Measurements from ENCODE around the gene PSAP. TPM values are rescaled to one million over a fixed set of nuclear protein-coding genes. Genes with fewer than 3 reads are reported as not detected.
"Not testable (repeated sequence)": the region's sequence is repeated elsewhere in the genome, so short reads cannot be mapped to it uniquely, and the experiment has no call there.

PSAP gene
- total RNA-seq, 4 donors from 2014 or later = 757 to 1,009 (median 906) TPM

GRCh38 chr10:71856619-71857018 is 5.6 kb upstream of the PSAP start:
- Histone ChIP-seq H3K4me1 (peaks cover 0 to 42% (median 32%) of the 10 kb centered on the region in 4 donors), H3K36me3 (no peaks in the 10 kb centered on the region), H3K27me3 (no peaks in the 10 kb centered on the region), H3K4me3 (no peak overlapping the region), H3K27ac (peak overlapping the region in 1 of 4 donors; percentile 28), H3K9me3 (no peaks in the 10 kb centered on the region)
- no peak for DNase-seq (ENCODE audit: low spot score in 2 of 2)
- 95% methylated on average over 4 of the region's 4 CpGs for WGBS, 2 donors
- TF ChIP-seq EP300 (IDR thresholded peaks at IDR 0.05) (no peak), CTCF (IDR thresholded peaks at IDR 0.05) (no peak), POLR2A (IDR thresholded peaks at IDR 0.05) (no peak)

GRCh38 chr10:71854031-71854430 is 3.0 kb upstream of the PSAP start:
- 40 to 41% methylated on average over 5 of the region's 5 CpGs for WGBS, 2 donors
- Histone ChIP-seq H3K27ac (peak overlapping the region in 2 of 4 donors; percentile 36 to 68), H3K36me3 (no peaks in the 10 kb centered on the region), H3K4me3 (no peak overlapping the region), H3K4me1 (peaks cover 0 to 32% (median 25%) of the 10 kb centered on the region in 4 donors), H3K9me3 (no peaks in the 10 kb centered on the region), H3K27me3 (no peaks in the 10 kb centered on the region)
- TF ChIP-seq POLR2A (IDR thresholded peaks at IDR 0.05) (no peak), EP300 (IDR thresholded peaks at IDR 0.05) (peak in 1 of 2 donors; percentile 11), CTCF (IDR thresholded peaks at IDR 0.05) (no peak)
- peak in 1 of 2 donors; percentile 37 for DNase-seq (ENCODE audit: low spot score in 2 of 2)

DNA sequence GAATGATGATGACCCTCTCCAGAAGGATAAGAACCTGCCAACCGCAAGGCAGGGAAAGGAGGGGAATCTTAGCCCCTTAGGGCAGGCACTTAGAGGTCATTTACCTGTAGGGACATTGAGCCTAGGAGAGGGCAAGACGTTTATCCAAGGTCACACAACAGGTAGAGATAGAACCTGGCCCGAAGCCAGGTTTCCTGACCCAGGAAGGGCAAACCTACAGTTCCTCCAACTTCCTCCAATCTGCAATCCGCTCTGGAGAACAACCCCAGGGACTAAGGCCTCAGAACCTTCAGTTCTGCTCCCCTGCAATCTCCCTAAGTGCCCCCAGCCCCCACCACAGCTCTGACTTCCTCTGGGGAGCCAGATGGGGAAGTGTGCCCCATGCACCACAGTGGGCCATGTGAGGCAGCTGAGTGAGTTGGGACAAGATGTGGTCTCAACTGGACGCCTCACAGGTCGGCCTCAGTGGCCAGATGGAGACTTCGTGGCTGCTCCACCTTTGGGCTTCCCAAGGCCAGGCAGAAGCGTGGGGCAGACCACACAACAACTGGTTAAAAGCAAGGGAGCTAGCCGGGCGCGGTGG is 1.4 kb upstream of the PSAP start:
- Histone ChIP-seq H3K4me3 (no peak overlapping the region), H3K36me3 (no peaks in the 10 kb centered on the region), H3K27ac (peak overlapping the region in 3 of 4 donors; percentile 15 to 100 (median 62)), H3K4me1 (peaks cover 0 to 47% (median 31%) of the 10 kb centered on the region in 4 donors), H3K27me3 (no peaks in the 10 kb centered on the region), H3K9me3 (no peaks in the 10 kb centered on the region)
- TF ChIP-seq POLR2A (IDR thresholded peaks at IDR 0.05) (no peak), EP300 (IDR thresholded peaks at IDR 0.05) (peak in 1 of 2 donors; percentile 28)
- WGBS, 2 donors = 74 to 80% methylated on average over 11 of the region's 11 CpGs
- DNase-seq (ENCODE audit: low spot score in 2 of 2) = peak in 1 of 2 donors; percentile 42

DNA sequence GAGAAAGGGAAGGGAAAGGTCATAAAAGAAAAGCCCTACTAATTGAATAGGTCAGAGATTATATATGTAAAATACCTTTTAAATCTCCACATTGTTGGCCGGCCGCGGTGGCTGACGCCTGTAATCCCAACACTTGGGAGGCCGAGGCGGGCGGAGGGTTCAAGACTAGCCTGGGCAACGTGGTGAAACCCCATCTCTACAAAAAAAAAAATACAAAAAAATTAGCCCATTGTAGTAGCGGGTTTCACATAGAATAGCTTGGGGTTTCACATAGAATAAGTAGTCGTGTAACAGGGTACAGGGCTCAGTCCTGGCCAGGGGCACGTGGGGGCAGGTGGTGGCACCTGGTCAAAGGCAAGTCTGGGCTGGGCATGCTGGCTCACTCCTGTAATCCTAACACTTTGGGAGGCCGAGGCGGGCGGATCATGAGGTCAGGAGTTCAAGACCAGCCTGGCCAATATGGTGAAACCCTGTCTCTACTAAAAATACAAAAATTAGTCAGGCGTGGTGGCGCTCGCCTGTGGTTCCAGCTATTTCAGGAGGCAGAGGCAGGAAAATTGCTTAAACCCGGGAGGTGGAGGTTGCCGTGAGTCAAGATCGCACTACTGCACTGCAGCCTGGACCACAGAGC is 529 bp upstream of the PSAP start:
- H3K36me3 ChIP-seq; DNase-seq (ENCODE audit: low spot score in 2 of 2); H3K27me3 ChIP-seq; H3K9me3 ChIP-seq: not testable (repeated sequence)
- Histone ChIP-seq H3K27ac (peak overlapping the region; percentile 96 to 100 (median 98)), H3K4me3 (peak overlapping the region; percentile 76 to 100 (median 98)), H3K4me1 (peaks cover 0 to 56% (median 31%) of the 10 kb centered on the region in 4 donors)
- 50 to 53% methylated on average over 20 of the region's 20 CpGs for WGBS, 2 donors

DNA sequence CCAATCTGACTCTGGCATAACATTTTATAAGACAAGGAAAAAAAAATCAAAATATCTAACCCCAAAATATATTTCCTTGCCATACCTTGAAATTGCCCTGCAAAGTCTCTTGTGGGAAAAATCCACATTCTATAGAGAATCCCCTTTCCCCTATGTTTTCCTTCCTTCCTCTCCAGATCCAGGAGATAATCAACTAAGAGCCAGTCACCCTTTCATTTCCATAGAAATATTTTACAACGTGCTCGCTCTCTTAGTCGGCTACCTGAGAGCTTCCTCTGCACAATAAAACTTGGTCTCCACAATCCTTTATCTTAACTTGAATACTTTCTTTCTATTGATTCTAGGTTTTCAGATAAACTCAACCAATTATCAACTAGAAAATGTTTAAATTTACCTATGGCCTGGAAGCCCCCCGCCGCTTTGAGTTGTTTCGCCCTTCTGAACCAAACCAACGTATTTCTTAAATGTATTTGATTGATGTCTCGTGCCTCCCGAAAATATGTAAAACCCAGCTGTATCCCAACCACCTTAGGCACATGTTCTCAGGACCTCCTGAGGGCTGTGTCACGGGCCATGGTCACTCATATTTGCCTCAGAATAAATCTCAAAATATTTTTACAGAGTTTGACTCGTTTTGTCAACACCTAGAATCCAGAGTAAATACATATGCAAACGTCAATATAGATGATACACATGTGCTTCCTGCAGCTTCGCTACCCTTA is 869 bp downstream of the PSAP start:
- Histone ChIP-seq H3K36me3 (no peaks in the 10 kb centered on the region), H3K27ac (peak overlapping the region; percentile 96 to 100 (median 98)), H3K4me1 (peaks cover 0 to 69% (median 31%) of the 10 kb centered on the region in 4 donors), H3K27me3 (no peaks in the 10 kb centered on the region), H3K9me3 (no peaks in the 10 kb centered on the region), H3K4me3 (peak overlapping the region; percentile 76 to 100 (median 98))
- 4 to 6% methylated on average over 13 of the region's 13 CpGs for WGBS, 2 donors
- no peak for DNase-seq (ENCODE audit: low spot score in 2 of 2)
- TF ChIP-seq CTCF (IDR thresholded peaks at IDR 0.05) (no peak), EP300 (IDR thresholded peaks at IDR 0.05) (no peak), POLR2A (IDR thresholded peaks at IDR 0.05) (no peak)

Data from tibial nerve (tissue), 4 donors.